Neural cell (in vitro differentiated cells): ENCODE measurements around the gene BRINP1.

Experiments
- EP300 ChIP-seq: fragments of 450-650 bp; conservative IDR thresholded peaks from 2 replicates; pipeline ENCODE4 v1.6.1; 2014; ENCODE audit warnings: antibody characterized with exemption, mild to moderate bottlenecking, moderate library complexity; ENCODE audit not compliant: poor library complexity, severe bottlenecking
- EZH2 ChIP-seq: fragments of 200-600, 300-800 bp; shearing (Covaris generic), sonication (generic); IDR thresholded peaks from 2 replicates; pipeline ENCODE4 v1.6.1; 2014; ENCODE audit warnings: antibody characterized with exemption, low read length, borderline replicate concordance, mild to moderate bottlenecking; ENCODE audit not compliant: insufficient read depth, poor library complexity, severe bottlenecking
- MXI1 ChIP-seq: fragments of 450-650 bp; conservative IDR thresholded peaks from 2 replicates; pipeline ENCODE4 v1.6.1; 2014; ENCODE audit warnings: antibody characterized with exemption, mild to moderate bottlenecking; ENCODE audit not compliant: poor library complexity, severe bottlenecking
- POLR2AphosphoS5 ChIP-seq: IDR thresholded peaks from 2 replicates; pipeline ENCODE4 v1.6.1; 2012
- TAF1 ChIP-seq: IDR thresholded peaks from 2 replicates; pipeline ENCODE4 v1.6.1; 2012; ENCODE audit warnings: low read depth
- TF ChIP-seq, protein P1 (sequence below): fragments of 450-650 bp; IDR thresholded peaks from 2 replicates; pipeline ENCODE4 v1.5.1; 2014; ENCODE audit warnings: antibody characterized with exemption, mild to moderate bottlenecking, moderate library complexity; ENCODE audit not compliant: poor library complexity, severe bottlenecking
- TF ChIP-seq, protein P2 (sequence below): IDR thresholded peaks from 2 replicates; pipeline ENCODE4 v1.6.1; 2012; ENCODE audit warnings: borderline replicate concordance

DNA sequence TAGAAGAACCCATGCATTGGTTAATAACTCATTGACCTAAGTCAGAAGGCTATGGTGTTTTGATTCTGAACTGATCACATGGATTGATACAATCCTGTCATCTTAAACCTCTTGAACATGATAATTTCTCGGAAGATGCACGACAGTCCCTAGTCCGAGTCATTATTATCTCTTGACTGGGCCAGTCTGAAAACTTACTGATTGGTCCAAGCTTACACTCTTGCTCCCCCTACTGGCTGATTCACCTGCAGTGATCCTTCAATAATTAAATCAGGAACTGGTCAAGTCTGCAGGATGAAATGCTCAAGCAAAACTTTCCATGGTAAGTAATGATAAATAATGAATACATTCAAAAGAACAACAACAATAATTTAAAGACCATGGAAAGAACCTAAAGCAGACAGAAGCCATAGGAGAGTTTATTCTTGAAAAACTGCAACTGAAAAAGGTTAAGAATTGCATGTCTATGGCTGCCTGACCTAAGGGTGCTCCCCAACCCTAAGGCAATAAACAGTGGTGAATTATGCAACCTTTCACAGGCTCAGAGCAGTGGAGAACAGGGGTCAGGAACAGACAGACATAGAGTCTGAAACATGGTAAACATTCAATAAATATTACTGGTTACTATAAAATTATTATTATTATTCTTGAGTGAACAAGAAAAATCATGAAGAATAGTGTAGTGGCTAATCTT lies 79.3 kb downstream of the BRINP1 start:
- TF ChIP-seq, protein P1, sequence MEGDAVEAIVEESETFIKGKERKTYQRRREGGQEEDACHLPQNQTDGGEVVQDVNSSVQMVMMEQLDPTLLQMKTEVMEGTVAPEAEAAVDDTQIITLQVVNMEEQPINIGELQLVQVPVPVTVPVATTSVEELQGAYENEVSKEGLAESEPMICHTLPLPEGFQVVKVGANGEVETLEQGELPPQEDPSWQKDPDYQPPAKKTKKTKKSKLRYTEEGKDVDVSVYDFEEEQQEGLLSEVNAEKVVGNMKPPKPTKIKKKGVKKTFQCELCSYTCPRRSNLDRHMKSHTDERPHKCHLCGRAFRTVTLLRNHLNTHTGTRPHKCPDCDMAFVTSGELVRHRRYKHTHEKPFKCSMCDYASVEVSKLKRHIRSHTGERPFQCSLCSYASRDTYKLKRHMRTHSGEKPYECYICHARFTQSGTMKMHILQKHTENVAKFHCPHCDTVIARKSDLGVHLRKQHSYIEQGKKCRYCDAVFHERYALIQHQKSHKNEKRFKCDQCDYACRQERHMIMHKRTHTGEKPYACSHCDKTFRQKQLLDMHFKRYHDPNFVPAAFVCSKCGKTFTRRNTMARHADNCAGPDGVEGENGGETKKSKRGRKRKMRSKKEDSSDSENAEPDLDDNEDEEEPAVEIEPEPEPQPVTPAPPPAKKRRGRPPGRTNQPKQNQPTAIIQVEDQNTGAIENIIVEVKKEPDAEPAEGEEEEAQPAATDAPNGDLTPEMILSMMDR: peak; percentile 33
- TF ChIP-seq MXI1 (no peak), EP300 (no peak), EZH2 (no peak), POLR2AphosphoS5 (no peak), TAF1 (no peak)
- TF ChIP-seq, protein P2, sequence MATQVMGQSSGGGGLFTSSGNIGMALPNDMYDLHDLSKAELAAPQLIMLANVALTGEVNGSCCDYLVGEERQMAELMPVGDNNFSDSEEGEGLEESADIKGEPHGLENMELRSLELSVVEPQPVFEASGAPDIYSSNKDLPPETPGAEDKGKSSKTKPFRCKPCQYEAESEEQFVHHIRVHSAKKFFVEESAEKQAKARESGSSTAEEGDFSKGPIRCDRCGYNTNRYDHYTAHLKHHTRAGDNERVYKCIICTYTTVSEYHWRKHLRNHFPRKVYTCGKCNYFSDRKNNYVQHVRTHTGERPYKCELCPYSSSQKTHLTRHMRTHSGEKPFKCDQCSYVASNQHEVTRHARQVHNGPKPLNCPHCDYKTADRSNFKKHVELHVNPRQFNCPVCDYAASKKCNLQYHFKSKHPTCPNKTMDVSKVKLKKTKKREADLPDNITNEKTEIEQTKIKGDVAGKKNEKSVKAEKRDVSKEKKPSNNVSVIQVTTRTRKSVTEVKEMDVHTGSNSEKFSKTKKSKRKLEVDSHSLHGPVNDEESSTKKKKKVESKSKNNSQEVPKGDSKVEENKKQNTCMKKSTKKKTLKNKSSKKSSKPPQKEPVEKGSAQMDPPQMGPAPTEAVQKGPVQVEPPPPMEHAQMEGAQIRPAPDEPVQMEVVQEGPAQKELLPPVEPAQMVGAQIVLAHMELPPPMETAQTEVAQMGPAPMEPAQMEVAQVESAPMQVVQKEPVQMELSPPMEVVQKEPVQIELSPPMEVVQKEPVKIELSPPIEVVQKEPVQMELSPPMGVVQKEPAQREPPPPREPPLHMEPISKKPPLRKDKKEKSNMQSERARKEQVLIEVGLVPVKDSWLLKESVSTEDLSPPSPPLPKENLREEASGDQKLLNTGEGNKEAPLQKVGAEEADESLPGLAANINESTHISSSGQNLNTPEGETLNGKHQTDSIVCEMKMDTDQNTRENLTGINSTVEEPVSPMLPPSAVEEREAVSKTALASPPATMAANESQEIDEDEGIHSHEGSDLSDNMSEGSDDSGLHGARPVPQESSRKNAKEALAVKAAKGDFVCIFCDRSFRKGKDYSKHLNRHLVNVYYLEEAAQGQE: no peak
